Activated CD4-positive, alpha-beta T cell treated with anti-CD3 and anti-CD28 coated beads for 48 hours (primary cell): ENCODE measurements around the gene UNC45A.
A peak's percentile ranks its signal among the peaks of the same experiment; 100 is the strongest.

Experiments
- DNase-seq: peaks from one replicate; pipeline ENCODE4 v3.0.0-alpha.2; 2020

UNC45A gene

DNA sequence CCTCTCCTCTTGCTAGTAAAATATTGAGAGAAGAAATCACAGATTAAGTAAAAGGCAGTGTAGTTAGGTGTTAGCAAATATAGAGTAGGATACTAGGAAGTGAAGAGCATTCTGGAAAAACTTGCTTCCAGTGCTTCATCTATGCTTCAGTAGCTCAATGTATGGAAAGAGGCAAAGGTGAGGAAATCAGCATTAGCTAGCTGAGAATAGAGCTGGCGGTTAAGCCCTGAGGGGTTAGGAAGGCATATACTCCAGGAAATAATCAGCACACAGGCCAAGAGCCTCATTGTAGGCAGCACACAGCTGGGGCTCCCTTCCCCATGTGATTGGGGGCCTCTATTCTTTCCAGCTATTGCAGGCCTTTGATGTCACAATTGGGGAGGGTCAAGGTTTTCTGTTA lies 33.3 kb downstream of the UNC45A start:
- no peak for DNase-seq

- no peak for DNase-seq
These were observed 35.2 kb downstream of the UNC45A start for GRCh38 chr15:90970274-90970673.

- no peak for DNase-seq
These were observed 37.0 kb downstream of the UNC45A start for GRCh38 chr15:90972133-90972532.

DNA sequence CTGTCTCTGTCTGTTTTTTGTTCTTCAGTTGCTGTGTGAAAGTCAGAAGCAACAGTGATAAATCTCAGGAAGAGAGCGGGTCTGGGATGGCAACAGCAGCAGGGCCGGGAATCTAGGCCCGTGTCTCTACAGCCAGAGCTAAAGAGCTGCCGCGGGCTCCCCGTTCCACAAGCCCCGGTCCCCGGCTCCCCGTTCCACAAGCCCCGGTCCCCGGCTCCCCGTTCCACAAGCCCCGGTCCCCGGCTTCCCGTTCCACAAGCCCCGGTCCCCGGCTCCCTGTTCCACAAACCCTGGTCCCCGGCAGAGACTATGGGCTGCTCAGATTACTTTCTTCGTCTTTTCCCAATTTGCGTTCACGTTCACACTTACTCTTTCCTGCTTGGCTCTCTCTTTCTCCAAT lies 39.1 kb downstream of the UNC45A start:
- DNase-seq = no peak

DNA sequence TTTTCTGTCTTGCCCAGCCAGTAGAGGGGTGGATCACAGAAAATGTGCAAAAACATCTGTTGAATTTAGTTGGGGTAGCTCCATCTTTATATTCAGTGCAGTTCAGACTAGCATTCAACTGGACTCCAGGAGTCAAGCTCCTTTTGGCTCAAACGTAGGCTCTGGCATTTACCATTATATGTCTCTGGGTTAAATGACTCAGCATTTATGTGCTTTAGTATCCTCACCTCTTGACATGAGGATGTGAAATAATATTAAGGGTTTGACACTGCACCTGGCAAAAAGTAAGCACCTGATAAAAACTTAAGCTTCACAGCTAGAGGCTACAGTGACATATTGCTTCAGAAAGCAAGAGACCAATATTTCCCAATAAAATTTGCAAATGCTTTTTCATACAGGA lies 44.5 kb downstream of the UNC45A start:
- no peak for DNase-seq

- no peak for DNase-seq
These were observed 46.6 kb downstream of the UNC45A start for GRCh38 chr15:90981681-90982080.

DNA sequence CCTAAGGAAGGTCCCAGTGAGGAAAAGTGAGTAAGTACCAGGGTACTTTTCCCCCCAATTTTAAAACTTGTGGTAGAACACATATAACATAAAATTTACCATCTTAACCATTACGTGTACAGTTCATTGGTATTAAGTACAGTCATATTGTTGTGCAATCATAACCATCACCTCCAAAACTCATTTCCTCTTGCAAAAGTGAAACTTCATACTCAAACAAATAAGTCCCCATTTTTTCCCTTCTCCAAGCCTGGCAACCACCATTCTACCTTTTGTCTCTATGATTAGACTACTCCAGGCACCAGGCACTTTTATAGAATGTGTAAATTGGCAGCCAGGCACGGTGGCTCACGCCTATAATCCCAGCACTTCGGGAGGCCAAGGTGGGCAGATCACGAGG lies 47.0 kb downstream of the UNC45A start:
- no peak for DNase-seq

GRCh38 chr15:90986790-90987507 lies 51.9 kb downstream of the UNC45A start:
- DNase-seq = no peak

DNA sequence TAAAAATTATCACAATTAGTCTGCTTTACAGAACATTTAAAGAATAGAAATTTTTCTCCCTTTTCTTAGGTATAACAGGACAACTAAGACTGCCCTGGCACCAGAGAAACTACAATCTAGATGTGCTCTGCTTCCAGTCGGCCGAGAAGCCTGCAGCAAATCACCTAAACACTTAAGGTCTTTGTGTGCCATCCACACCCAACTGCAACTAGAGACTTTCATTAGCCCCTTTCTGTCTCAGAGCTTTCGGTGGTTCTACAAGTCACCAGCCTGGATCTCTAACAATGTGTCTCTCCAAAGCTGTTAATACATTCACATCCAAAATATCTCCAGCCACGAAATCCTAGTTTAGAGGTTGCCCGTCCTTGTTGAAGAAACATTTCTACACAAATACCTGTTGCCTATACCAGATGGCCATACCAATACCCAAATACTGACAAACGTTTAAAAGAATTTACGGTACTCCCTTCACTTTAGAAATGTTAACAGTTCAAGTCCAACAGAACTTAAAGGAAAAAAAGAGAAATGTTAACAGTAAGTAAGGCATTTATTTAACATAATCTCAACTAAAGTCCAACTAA lies 52.6 kb downstream of the UNC45A start:
- no peak for DNase-seq

DNA sequence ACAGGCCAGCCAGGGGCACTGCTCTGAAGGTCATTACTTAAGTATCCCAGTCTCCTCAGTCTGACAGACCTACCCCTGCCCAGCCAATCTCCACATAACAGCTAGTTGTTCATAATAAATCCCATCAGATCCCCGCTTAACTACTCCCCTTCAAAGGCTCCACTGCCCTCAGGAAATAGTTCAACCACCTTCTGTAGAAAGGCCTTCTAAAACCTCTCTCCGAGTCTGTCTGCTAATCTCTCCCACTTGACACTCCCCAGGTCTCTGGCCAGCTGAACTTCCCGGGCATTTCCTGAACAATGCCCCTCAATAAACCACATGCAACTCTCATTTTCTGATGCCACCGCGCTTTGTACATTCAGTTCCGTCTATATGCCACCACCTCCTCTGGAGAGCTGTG lies 53.2 kb downstream of the UNC45A start:
- DNase-seq = no peak

DNA sequence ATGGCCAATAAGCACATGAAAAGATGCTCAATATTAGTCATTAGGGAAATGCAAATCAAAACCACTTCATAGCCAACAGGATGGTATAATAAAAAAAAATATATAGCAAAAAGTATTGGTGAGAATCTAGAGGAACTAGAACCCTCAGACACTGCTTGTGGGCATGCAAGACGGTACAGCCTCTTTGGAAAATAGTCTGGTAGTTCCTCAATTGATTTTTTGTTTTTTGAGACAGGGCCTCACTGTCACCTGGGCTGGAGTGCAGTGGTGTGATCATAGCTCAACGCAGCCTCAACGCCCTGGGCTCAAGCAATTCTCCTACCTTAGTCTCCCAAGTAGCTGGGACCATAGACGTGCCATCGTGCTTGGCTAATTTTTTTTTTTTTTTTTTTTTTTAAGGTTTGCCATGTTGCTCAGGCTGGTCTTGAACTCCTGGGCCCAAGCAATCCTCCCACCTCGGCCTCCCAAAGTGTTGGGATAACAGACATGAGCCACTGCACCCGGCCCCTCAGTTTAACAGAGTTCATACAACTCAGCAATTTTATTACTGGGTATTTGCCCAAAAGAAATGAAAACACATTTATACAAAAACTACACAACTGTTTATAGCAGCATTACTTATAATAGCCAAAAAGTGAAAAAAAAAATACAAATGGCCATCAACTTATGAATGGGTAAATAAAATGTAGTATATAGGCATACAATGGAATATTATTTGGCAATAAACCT lies 54.1 kb downstream of the UNC45A start:
- no peak for DNase-seq

GRCh38 chr15:90990446-90990845 lies 55.4 kb downstream of the UNC45A start:
- DNase-seq = no peak

DNA sequence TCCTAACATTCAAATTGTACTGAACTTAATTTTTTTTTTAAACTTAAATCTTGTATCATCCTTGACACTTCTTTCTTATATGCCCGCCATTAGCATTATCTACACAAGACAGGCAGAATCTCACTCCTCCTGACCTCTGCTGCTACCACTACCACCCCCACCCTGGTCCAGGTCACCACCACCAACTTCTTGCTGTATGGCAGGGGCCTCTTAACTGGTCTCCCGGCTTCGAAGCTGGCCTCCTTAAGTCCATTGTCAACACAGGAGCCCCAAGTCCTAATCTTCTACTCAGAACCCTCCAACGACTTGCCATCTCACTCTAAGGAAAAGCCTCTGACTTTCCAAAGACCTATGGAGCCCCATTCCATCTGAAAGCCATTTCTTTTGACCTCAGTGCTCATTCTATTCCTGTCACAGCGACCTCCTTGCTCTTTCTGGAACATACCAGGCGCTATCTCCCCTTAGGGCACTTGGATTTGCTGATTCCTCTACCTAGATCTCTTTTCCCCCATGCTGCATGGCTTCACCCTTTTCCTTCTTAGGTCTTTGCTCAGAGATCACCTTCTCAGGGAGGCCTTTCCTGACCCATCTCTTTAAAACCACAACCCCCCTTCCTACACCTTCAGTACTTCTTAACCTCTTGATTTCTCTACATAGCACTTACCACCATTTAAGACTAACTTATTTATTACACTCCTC lies 56.7 kb downstream of the UNC45A start:
- no peak for DNase-seq

DNA sequence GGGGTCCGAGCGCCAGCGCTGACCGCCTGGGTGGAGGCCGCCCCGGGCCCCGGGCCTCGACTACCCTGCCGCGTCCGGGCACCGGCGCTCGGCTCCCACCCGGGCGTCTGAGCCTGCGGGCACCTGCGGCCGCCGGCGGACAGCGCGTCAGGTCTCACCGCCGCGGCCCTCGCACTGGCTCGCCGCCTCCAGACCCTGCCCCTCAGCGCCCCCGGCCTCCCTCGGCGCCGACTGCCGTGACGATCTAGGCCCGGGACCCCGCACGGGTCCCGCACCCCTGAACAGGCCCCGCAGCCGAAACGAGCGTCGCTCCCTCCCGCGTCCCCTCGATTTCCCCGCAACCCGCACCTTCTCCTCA lies 59.0 kb downstream of the UNC45A start:
- peak; percentile 18 for DNase-seq

- DNase-seq = peak; percentile 99
These were observed 59.6 kb downstream of the UNC45A start, which contains the start of gene PRC1 for GRCh38 chr15:90994417-90995311. Gene PRC1 (minus strand): TSS chr15:90994535. CDS start chr15:90994417, 118 bp downstream.

- DNase-seq = no peak
These were observed 63.7 kb downstream of the UNC45A start for GRCh38 chr15:90998737-90999136.

- no peak for DNase-seq
These were observed 66.1 kb downstream of the UNC45A start for GRCh38 chr15:91001209-91001608.
